Skin of body (tissue), 2 donors: ENCODE measurements around the gene SEC23A. TPM values are rescaled to one million over a fixed set of nuclear protein-coding genes. Genes with fewer than 3 reads are reported as not detected.
A peak's percentile ranks its signal among the peaks of the same experiment; 100 is the strongest.
"Not testable (repeated sequence)": the region's sequence is repeated elsewhere in the genome, so short reads cannot be mapped to it uniquely, and the experiment has no call there.

Source experiments
- DNase-seq: peaks from one replicate; lab custom pipeline; 2025; lab: John Stamatoyannopoulos, UW
- total RNA-seq: library from RNA; depleted of rRNA; stranded (reverse); fragments of >200 nt; gene quantifications from one replicate; pipeline ENCODE4 v1.2.3, GENCODE V29; 2014

The SEC23A gene
- total RNA-seq, 1 donor from 2014 or later = 103 TPM

DNA sequence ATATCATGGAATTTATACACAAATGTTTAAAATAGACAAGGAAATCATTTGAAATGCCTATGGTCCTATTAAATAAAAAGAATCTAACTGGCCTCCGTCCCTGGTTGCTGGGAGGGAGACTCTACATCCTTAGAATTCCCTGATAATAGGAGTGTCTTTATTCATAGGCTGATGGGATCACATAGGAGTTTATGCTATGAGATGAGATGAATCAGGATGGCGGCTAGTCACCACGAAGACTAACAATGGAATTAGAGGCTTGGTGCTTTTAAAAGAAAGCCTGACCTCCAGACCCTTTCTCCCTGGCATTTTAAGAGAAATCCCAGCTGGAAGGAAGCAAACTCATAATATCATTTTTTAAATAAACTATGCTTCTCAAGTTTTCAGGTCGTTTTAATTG, 69.7 kb downstream of the SEC23A start:
- no peak for DNase-seq

DNA sequence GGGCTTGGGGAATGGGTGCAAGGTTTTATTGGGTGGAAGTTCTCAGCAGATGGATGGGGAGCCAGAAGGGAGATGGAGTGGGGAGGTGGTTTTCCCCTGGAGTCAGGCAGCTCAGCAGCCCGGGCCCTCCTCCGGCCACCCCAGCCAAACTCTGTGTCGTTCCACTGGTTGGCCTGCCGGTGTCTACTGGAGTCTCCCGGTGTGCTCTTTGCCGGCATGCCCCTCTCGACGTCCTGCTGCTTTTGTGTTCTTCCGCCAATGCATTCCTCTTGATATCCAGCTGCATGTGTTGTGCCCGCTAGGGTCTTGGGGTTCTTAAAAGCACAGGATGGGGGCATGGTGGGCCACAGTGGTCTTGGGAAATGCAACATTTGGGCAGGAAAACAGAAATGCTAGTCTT, 72.8 kb downstream of the SEC23A start:
- no peak for DNase-seq

DNA sequence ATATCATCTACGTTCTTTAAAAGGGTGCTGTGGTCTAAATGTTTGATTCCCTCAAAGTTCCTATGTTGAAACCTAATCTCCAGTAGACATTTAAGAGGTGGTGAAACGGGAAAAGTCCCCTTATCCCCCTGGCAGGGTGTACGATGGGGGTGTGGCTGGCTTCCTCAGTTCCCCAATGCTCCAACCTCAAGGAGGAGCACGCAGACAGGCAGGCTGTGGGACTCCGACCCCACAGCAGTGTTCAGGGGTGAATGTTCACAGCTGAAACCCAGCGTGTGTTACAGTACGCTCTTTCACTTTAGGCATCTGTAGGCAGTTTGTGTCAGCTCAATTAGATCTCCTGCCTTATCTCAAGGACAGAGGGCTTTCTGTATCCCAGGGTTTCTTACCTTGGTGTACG, 73.2 kb downstream of the SEC23A start:
- no peak for DNase-seq

DNA sequence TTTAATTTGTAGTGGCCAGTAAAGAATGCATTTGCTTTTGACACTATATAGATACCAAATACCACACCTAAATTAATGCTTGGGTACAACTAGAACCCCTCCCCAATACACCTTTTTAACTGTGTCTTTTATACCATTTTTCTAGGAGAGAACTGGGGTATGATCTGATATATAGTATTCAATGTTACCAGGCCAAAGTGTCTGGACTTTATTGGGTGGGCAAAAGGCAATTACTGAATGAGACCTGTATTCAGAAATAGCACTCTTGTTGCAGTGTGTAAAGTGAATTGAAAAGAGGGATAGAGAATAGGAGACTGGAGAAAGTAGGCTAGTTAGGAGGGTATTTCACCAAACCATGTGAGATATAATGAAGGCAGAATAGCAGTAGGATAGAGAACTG, 74.4 kb downstream of the SEC23A start:
- no peak for DNase-seq

DNA sequence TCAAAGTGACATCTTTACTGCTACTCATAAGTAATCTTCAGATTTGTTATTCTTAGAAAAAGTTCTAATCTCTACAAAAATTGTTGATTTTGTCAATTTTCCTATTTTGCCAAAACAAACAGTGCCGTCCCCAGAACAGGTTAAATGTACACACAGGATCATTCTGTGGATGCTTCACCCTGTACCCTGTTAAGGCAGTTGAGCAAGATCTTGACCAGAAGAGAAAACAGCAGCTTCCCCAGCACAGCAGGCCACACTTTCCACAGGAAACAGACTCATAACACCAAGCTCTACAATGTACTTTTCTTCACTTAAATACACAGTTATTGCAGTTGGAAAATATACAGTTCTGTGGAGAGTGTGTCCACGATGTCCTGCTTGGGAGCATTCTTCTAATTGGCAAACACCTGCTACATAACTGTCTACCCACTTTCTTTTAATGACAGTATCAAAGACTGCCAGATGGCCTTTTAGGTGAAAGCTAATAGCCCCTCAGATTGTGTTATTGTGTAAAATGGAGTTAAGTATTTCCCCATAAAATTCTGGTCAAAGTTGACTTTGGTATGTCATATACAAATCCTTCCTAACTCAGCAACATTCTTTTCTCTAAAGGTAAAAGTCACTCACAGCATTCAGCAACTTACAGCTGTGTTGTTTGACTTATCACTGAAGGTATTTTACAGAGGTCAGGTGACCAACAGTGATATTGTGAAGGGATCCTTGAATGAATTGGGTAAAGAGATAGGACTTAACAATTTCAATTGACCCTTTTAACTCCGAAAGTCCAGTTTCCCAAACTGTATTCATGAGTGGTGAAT, 77.0 kb downstream of the SEC23A start:
- no peak for DNase-seq

DNA sequence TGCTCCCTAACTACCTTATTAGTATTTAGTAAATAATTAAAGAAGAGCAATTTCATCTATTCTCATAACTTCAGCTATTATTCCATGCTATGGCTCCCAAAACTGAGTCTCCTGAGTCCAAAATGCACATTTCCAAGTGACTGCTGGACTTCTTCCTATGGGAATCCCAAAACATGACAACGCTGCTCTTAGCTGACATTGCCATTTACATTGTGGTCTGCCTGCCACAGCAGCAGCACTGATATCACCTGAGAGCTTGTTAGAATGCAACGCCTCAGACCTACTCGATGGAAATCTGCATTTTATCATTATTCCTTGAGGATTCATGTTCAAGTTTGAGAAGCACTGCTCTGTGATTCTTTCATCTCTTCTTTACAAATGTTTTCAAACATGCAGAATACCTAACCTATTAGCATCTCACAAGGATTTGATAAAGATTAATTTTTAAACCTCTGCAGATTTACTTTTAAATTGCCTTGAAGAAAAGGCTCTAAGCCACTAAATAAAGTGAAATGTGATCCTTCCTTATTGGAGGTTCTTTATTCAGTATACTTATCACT, 77.7 kb downstream of the SEC23A start:
- DNase-seq = no peak

DNA sequence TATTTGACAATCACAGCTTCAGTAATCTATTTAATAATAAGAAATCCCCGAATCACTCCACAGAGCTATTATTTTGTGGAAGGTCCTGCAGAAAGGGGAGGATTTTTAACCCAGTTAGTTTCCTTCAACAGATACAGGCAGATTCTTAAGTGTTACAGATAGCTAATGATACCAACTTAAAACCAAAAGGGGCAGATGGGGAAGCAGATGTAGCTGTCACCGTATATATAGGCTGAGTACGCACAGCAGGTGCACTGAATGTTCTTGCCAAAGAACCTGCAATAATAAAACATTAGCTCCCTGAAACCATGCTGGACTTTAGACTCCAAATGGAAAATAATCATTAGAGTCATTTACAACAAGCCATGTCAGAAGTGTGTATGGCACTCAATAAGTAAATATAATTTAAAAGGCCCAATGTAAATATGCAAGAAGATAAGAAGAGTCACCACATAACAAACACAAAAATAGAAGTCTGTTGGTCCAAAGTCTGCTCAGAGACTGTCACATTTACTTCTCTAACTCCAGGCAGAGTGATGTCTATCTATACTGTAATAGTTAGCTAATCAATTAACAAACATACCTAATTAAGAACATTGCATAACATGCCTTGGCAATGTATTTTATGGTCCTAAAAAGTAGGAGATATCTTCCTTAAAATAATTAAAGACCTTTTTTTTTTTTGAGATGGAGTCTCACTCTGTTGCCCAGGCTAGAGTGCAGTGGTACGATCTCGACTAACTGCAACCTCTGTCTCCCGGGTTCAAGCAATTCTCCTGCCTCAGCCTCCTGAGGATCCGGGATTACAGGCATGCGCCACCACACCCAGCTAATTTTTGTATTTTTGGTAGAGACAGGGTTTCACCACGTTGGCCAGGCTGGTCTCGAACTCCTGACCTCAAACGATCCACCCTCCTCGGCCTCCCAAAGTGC, 78.8 kb downstream of the SEC23A start:
- DNase-seq = no peak

DNA sequence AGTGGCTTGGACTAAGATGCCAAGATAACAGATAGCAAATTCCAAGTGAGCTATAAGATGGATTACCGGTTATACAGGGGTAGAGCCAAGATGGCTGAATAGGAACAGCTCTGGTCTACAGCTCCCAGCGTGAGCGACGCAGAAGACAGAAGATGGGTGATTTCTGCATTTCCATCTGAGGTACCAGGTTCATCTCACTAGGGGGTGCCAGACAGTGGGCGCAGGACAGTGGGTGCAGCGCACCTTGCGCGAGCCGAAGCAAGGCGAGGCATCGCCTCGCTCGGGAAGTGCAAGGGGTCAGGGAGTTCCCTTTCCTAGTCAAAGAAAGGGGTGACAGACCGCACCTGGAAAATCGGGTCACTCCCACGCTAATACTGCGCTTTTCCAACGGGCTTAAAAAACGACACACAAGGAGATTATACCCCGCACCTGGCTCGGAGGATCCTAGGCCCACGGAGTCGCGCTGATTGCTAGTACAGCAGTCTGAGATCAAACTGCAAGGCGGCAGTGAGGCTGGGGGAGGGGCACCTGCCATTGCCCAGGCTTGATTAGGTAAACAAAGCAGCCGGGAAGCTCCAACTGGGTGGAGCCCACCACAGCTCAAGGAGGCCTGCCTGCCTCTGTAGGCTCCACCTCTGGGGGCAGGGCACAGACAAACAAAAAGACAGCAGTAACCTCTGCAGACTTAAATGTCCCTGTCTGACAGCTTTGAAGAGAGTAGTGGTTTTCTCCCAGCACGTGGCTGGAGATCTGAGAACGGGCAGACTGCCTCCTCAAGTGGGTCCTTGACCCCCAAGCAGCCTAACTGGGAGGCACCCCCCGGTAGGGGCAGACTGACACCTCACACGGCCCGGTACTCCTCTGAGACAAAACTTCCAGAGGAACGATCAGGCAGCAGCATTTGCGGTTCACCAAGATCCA, 85.7 kb downstream of the SEC23A start:
- not testable (repeated sequence) for DNase-seq

DNA sequence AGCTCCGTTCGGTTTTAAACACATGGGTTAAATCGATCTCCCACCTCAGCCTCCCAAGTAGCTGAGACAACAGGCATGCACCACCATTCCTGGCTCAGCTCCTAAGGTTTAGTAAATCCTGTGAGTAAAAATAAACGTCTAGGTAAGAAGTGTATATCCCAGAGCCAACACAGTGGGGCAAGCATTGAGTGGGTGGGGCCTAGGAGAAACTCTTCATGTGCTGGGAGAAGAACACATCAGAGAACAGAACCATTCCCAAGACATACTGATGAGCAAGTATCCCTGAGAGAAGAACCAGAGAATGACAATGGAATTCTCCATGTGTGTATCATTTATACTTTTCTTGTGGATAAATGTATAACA, 86.3 kb downstream of the SEC23A start:
- no peak for DNase-seq

DNA sequence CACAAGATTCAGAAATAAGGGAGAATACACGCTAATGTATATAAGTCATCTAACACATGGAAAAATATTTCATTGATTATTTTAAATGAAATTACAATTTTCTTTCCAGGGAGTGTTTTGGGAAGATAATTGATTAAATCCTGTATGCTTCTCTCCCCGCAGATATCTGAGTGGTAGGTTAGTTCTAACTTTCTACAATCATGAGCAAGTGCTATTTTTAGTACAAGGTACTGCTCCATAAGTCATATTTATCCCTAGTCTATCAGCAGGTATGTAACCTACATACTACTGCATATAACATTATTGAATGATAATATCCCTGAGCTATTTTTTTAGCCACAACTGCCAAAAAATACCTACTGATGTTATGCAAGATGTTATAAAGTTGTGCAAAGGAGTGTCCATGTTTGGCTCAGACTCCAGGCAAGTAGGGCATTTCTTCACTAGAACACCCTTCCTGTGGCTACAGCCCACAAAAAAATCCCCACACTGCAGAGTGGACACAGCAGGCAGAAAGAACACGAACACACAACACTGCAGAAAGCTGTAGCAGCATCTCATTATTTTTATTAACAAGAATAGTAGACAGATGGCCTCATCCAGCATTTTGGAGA, 87.0 kb downstream of the SEC23A start:
- DNase-seq = no peak

DNA sequence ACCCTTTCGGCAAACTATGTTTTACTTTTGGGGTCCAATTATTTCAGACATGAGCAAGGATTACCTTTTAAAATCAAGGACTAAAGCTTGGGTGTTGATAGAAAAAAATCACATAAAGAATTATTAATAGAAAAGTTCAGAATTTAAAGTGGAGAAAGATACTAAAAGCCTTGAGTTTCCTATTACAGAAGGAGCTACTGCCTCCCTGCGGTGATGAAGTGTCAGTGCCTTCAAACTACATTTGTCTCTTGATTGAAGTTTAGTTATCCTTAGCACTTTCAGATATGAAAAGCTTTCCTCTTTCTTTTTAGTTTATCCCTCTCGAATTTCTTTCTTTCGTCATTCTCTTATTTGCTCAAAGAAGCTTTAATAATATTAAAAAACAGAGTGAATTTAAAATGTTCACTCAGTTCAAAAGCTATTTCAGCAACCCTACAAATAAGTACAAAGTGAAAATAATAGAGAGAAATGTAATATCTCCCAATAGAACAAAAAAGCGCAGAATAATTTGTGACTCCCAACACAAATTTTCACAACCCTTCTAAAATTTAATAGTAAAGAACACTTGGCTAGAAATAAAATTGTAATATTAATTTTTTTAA, 87.6 kb downstream of the SEC23A start:
- DNase-seq = peak; percentile 12

DNA sequence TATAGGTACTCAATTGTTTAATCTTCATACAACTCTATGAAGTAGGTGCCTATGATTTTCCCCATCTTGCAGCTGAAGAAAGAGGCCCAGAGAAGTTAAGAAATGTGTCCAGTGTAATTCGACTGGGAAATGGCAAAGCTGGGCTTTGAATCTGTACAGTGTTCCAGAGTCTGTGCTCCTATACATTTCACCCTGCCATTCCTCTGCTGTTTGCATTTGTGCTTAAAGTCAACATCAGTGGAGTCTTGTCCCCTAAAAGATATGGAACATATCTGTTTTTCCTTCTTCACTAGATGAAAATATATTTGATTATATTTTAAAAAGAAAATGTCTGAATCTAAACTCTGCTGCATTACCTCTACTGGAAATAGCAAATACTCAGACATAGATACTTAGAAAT, 88.6 kb downstream of the SEC23A start:
- no peak for DNase-seq

DNA sequence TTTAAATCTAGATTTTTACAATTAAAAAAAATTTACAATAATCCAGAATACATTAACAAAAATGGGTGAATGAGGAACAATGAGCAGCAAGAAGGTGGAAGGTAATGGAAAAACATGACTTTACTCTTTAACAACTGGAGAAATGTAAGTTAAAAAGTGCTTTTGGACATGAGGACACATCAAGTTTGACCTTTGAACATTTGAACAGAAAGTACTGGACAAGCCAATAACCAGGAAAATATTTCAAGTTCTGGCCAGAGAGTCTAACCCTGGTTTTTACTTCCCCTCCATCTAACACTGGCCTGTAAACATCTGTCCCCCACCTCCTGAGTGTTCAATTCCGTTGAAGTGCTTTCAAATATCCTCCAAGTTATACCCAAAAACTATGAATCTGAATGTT, 94.1 kb downstream of the SEC23A start:
- DNase-seq = not testable (repeated sequence)

DNA sequence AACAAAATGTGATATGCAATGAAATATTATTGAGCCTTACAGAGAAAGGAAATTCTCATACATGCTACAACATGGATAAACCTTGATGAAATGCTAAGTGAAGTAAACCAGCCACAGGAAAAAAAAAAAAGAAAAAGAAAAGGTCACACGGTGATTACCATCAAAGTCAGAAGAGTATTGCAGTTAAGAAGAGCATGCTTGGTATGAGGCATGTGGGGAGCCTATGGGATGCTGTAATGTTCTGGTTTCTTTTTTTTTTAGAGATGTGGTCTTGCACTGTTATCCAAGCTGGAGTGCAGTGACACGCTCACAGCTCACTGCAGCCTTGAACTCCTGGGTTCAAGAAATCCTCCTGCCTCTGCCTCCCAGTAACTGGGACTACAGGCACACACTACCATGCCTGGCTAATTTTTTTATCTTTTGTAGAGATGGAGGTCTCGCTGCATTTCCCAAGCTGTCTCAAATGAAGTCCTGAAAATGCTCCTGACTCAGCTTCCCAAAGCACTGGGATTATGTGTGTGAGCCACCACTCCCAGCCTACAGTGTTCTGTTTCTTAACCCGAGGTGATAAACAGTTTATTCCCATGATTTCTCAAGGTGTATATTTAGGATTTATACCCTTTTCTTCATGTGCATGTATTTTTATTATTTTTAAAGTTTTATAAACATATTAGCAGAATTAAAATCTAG, 96.2 kb downstream of the SEC23A start:
- DNase-seq = no peak

DNA sequence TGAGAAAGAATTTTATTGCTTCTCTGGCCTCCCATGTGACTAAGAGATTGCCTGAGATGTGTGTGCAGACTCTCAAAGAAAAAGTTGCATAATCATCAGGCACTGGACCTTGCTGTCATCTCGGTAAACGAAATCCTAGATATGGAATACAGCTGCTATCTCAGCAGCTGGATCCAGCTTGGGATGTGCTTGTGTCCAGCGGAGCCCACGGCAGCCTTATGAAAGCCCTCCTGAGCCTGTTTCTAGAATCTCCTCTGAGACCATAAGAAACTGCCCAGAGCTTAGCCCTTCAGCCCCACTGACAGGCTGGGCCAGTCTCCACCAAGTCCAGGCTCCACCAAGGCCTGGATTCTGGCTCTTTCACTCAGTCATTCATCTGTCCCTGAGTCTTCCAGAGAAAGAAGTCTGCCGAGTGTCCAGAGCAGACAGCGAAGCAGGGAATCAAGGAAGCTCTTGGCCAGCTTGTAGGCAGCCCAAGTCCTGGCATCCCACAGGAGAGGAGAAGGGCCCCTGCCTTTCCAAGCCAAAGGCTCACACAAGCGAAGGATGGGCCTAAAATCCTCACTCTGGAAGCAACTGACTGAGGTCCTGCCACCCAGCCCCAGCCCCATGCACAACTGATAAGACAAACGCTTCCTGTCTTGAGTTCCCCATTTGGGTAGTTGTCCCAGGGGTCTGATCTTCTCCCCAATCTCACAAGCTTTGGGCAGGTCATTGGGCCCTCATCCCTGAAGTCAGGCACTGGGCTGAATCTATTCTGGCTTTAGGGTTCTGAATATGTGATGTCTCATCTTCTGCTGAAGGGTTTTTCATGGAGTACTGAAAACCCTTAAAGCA, 97.8 kb downstream of the SEC23A start:
- no peak for DNase-seq

DNA sequence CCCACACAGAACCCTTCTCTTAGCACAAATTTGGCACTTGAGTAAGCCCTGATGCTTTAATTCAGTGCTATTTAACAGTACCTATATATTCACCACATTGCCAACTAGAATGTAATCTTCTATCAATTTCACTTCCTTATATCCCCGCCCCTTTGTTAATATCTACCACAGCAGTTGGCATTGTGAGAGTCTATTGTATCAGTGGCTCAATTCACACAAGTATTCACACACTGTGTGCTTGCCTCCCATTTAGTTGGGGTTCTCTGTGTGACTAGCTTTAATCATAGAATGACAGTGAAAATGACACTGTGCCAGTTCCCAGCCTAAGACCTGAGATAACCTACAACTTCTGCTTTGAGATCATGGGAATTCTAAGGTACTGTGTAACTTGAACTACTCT, 103.1 kb downstream of the SEC23A start:
- no peak for DNase-seq

DNA sequence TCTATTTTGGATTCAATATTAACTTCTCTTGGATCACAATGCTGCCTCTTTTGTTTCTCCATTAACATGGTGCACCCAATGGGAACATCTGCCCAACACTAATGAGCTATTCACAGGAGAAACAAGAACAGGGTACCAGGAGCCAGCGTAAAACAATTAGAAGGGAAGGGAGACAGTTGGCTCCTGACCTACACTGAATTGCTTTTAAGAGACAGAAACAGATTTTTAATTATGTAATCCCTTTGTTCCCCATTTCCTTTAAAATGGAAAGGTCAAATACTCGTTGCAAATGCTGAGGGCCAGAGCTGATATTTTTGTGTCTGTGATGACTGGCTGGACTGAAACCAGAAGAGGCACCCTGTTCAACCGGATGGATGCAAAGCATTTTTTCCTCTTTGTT, 108.3 kb downstream of the SEC23A start:
- DNase-seq = no peak

DNA sequence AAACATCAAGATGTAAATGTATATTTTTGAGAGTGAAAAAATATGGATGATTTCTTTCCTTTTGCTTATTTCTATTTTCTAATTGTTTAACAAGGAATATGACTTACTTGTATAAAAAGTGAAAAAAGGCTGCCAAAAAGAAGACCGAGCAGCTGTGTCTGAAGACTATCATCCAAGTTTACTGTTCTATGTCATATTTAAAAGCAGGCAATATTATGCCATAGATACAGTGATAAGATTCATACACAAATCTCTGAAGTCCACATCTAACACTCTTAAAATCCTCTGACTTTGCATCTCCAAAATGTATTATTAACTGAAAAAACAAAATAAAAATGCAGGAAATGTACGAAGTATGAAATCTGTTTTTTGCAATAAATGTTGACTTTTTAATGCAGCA, 109.1 kb downstream of the SEC23A start:
- no peak for DNase-seq
